GM12874 (cell line): Measurements from ENCODE around the gene EEF1AKMT4.

Experiments used
- CTCF ChIP-seq: IDR thresholded peaks from 2 replicates; pipeline ENCODE4 v1.5.1; 2011; ENCODE audit warnings: low read depth, mild to moderate bottlenecking, control low read depth, low read length, moderate library complexity; ENCODE audit not compliant: insufficient read depth

Gene EEF1AKMT4

GRCh38 chr3:184241447-184242296 is 7.8 kb upstream of the EEF1AKMT4 start:
- TF ChIP-seq CTCF, result peak; percentile 38; the same call in 1 of the 2 replicates

- no peak for TF ChIP-seq CTCF
Measured at GRCh38 chr3:184242297-184242685, 7.2 kb upstream of the EEF1AKMT4 start.

GRCh38 chr3:184248454-184249411 is 739 bp upstream of the EEF1AKMT4 start, which contains the start of gene ALG3:
Gene ALG3 (minus strand): TSS chr3:184248962. CDS start chr3:184248940, 22 bp downstream.
- TF ChIP-seq CTCF, result no peak

- peak; percentile 93 for TF ChIP-seq CTCF
Measured at GRCh38 chr3:184250167-184250828, 826 bp downstream of the EEF1AKMT4 start.

GRCh38 chr3:184255291-184256039 is 6.0 kb downstream of the EEF1AKMT4 start:
- no peak for TF ChIP-seq CTCF

- TF ChIP-seq CTCF, result no peak
Measured at GRCh38 chr3:184257083-184257915, 7.8 kb downstream of the EEF1AKMT4 start.
